ENCODE data around the gene RBM3.

Gene RBM3

DNA sequence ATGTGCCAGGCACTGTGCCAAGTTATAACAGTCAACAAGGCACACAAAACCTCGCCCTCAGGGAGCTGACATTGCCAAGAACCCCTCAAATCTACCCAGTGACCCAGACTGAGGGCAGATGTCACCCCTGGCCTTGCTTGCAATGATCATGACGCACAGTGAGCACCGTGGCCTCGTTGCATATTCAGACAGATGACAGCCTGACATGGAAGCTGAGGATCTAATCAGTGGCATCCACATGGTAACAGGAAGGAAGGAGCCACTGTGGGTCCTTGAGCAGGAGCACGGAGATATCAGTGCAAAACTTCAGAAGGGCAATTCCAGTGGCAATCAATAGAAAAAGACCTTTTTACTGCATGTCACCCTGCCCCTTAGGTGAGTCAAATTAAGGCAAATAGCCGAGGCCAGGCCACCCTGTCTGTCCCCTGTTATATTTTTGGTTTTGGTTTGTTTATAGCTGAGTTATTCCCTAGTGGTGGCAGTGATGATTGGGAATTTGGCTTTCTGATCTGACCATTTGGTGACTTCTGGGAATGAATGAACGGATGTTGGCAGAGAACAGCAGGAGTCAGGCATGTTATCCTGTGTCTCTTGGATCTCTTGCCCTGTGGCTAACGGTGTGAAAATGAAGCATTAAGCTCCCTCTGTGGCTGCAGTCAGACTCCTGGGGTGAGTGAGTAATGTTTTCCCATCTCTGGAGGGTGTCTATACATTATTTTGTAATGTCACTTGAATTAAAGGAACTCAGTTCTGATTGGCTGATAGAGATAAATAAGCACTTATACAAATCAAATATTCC is 43.5 kb downstream of the RBM3 start:
- no peak for DNase-seq

DNA sequence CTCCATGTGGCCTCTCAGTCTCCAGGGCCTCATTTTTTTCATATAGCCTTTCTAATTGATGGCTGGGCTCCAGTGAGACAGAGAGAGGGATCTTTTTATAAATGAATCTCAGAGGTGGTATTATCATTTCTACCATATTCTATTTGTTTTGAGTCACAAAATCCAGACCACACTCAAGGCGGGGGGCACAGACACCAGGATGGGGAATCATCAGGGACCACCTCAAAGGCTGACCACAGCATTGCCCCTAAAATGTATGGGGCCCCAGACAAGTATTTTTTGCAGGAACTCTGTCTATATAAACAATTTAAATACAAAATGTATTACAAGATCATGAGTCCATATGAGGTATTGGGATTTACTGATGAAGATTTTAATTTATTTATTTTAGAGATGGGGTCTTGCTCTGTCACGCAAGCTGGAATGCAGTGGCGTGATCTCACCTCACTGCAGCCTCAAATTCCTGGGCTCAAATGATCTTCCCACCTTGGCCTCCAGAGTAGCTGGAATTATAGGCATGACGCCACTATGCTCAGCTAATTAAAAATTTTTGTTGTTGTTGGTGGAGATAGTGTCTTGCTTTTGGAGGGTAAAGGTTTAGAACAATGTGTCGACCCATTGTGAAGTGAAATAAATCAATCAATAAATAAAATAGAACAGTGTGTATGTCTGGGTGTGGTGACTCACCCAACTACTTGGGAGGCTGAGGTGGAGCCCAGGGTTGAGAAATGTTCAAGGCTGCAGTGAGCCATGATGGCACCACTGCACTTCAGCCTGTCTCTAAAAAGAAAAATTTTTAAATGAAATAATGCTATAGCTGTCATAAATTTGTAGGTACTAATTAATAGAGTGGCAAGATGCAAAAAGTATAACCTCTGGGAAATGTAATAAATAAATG is 52.4 kb downstream of the RBM3 start:
- no peak for DNase-seq
